ENCODE results near the gene GDF7.

GDF7 gene

GRCh38 chr2:20670315-20671035, 3.5 kb downstream of the GDF7 start:
- TF ChIP-seq CTCF (IDR thresholded peaks at IDR 0.05; ENCODE audit: borderline replicate concordance, insufficient read depth, low read depth, low read length) = no peak
- no peak overlapping the region for H3K4me3 ChIP-seq (ENCODE audit: low read depth, low read length)

GRCh38 chr2:20671036-20671735, 4.2 kb downstream of the GDF7 start:
- no peak overlapping the region for H3K4me3 ChIP-seq (ENCODE audit: low read depth, low read length)
- no peak for TF ChIP-seq CTCF (IDR thresholded peaks at IDR 0.05; ENCODE audit: borderline replicate concordance, insufficient read depth, low read depth, low read length)

- no peak overlapping the region for H3K4me3 ChIP-seq (ENCODE audit: low read depth, low read length)
- TF ChIP-seq CTCF (IDR thresholded peaks at IDR 0.05; ENCODE audit: borderline replicate concordance, insufficient read depth, low read depth, low read length) = no peak
Measured at GRCh38 chr2:20671736-20672080, 4.8 kb downstream of the GDF7 start.

GRCh38 chr2:20672201-20672951, 5.4 kb downstream of the GDF7 start:
- TF ChIP-seq CTCF (IDR thresholded peaks at IDR 0.05; ENCODE audit: borderline replicate concordance, insufficient read depth, low read depth, low read length) = no peak
- no peak overlapping the region for H3K4me3 ChIP-seq (ENCODE audit: low read depth, low read length)

GRCh38 chr2:20673686-20674308, 6.9 kb downstream of the GDF7 start:
- no peak for TF ChIP-seq CTCF (IDR thresholded peaks at IDR 0.05; ENCODE audit: borderline replicate concordance, insufficient read depth, low read depth, low read length)
- H3K4me3 ChIP-seq (ENCODE audit: low read depth, low read length) = no peak overlapping the region

- H3K4me3 ChIP-seq (ENCODE audit: low read depth, low read length) = no peak overlapping the region
- no peak for TF ChIP-seq CTCF (IDR thresholded peaks at IDR 0.05; ENCODE audit: borderline replicate concordance, insufficient read depth, low read depth, low read length)
Measured at GRCh38 chr2:20674309-20674965, 7.5 kb downstream of the GDF7 start.
